ENCODE data around the gene PDX1.

The PDX1 gene

GRCh38 chr13:27924529-27925141 is 4.8 kb downstream of the PDX1 start:
- Histone ChIP-seq H3K4me1 (ENCODE audit: control insufficient read depth in 1 of 2, insufficient read depth in 2 of 2, low read length in 2 of 2) (peaks cover 0 to 50% of the 10 kb centered on the region in 2 donors), H3K27me3 (ENCODE audit: low read depth, low read length) (peaks cover 74% of the 10 kb centered on the region), H3K4me3 (ENCODE audit: low read depth in 1 of 2, low read length in 2 of 2) (peak overlapping the region in 1 of 2 donors; percentile 26)

DNA sequence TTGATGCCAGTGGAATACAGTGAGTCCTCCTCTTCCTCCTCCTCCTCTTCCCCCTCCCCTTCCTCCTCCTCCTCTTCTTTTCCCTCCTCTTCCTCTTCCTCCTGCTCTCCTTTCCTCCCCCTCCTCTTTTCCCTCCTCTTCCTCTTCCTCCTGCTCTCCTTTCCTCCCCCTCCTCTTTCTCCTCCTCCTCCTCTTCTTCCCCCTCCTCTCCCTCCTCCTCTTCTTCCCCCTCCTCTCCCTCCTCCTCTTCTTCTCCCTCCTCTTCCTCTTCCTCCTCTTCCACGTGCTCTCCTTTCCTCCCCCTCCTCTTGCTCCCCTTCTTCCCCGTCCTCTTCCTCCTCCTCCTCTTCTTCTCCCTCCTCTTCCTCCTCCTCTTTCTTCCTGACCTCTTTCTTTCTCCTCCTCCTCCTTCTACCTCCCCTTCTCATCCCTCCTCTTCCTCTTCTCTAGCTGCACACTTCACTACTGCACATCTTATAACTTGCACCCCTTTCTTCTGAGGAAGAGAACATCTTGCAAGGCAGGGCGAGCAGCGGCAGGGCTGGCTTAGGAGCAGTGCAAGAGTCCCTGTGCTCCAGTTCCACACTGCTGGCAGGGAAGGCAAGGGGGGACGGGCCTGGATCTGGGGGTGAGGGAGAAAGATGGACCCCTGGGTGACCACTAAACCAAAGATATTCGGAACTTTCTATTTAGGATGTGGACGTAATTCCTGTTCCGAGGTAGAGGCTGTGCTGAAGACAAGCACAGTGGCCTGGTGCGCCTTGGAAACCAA is 5.6 kb downstream of the PDX1 start:
- Histone ChIP-seq H3K27ac (ENCODE audit: low read length) (peak overlapping the region; percentile 39), H3K36me3 (ENCODE audit: control insufficient read depth in 1 of 2, insufficient read depth in 2 of 2, low read length in 2 of 2) (no peaks in the 10 kb centered on the region), H3K27me3 (ENCODE audit: low read depth, low read length) (peaks cover 71% of the 10 kb centered on the region), H3K4me3 (ENCODE audit: low read depth in 1 of 2, low read length in 2 of 2) (peak overlapping the region in 1 of 2 donors; percentile 42), H3K4me1 (ENCODE audit: control insufficient read depth in 1 of 2, insufficient read depth in 2 of 2, low read length in 2 of 2) (peaks cover 0 to 42% of the 10 kb centered on the region in 2 donors), H3K9me3 (ENCODE audit: control insufficient read depth in 1 of 2, low read length in 2 of 2) (no peaks in the 10 kb centered on the region)

More at GRCh38 chr13:27924529-27925141, 4.8 kb downstream of the PDX1 start:
- Histone ChIP-seq H3K9me3 (ENCODE audit: control insufficient read depth in 1 of 2, low read length in 2 of 2) (no peaks in the 10 kb centered on the region), H3K27ac (ENCODE audit: low read length) (peak overlapping the region; percentile 39), H3K36me3 (ENCODE audit: control insufficient read depth in 1 of 2, insufficient read depth in 2 of 2, low read length in 2 of 2) (no peaks in the 10 kb centered on the region)

DNA sequence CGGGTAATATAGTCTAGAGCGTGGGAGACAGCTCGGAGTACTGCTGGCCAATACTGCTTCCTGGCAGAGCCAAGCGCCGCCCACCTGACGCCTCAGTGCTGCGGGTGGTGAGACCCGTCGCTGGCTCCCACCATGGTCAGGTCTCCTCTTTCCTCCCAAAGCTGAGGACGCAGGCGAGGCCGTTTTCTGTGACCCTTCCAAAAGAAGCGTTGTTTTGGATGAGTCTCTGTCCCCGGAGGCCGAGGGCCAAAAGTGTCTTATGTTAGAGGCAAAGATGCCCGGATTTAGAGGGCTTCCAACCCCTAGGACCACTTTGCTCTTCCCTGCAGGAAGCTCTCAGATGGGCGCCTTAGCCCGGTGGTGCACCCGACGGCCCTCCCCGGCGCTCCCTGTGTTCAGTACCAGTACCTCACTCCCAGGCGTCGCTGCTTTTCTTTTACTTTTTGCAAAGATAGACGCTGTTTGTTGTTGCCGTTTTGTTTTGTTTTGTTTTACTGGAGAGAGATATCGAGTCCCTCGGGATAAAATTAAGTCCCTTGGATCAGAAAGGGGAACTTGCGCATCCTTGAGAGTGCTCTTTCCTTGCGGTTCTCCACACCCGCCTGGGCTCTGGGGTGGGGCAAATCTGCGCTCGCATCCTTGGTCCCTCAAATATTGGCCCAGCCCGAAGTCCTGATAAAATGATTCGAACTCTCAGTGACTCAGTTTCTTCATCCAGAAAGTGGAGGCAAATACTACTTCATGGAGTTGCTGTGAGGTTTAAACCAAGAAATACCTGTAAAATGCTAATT is 7.0 kb downstream of the PDX1 start:
- peaks cover 0 to 28% of the 10 kb centered on the region in 2 donors for H3K4me1 ChIP-seq (ENCODE audit: control insufficient read depth in 1 of 2, insufficient read depth in 2 of 2, low read length in 2 of 2)
- H3K36me3 ChIP-seq (ENCODE audit: control insufficient read depth in 1 of 2, insufficient read depth in 2 of 2, low read length in 2 of 2), result no peaks in the 10 kb centered on the region
- peak overlapping the region in 1 of 2 donors; percentile 11 for H3K4me3 ChIP-seq (ENCODE audit: low read depth in 1 of 2, low read length in 2 of 2)
- peak overlapping the region; percentile 58 for H3K27ac ChIP-seq (ENCODE audit: low read length)
- H3K9me3 ChIP-seq (ENCODE audit: control insufficient read depth in 1 of 2, low read length in 2 of 2), result no peaks in the 10 kb centered on the region
- peaks cover 60% of the 10 kb centered on the region for H3K27me3 ChIP-seq (ENCODE audit: low read depth, low read length)

DNA sequence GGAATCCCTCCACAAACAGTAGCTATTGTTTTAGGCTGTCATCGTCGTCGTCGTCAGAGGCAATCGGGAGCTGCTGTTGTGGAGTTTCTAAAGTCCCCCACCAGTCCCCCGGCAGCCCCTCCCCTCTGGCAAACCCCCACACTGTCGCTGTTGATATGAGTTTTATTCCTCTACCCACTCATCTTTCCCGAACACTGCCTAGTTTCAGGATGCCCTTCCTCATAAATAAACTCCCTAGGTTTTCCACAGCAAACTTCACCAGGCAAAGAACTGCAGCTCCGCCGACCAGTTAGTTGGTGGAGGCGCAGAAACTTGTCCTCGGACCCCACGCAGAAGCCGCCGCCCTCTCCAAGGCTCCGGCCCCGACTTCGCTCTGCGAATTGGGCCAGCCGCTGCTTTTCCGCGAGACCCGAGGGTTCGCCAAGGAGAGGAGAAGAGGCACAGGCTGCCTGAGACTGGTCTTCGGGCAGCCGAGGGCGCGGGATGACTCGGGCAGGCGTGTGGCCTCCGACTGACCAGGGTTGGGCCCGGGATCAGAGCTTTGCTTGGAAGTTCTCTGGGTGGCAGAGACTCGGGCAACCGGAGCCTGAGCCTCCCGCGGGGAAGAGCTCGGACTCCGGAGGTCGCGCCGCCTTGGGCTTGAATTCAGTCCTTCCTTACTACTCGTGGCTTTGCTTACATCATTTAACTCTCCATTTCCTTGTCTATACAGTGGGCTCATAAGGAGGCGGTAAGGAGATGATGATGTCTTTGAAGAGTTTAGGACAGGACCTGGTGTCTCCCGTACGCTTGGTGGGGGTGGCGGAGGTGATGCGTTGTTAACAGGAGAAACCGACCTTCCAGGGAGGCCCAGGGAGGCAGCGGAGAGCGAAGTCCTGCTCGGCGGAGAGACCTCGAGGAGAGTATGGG is 7.9 kb downstream of the PDX1 start:
- Histone ChIP-seq H3K27ac (ENCODE audit: low read length) (peak overlapping the region; percentile 58), H3K36me3 (ENCODE audit: control insufficient read depth in 1 of 2, insufficient read depth in 2 of 2, low read length in 2 of 2) (no peaks in the 10 kb centered on the region), H3K27me3 (ENCODE audit: low read depth, low read length) (peaks cover 52% of the 10 kb centered on the region)

GRCh38 chr13:27928353-27928804 is 8.6 kb downstream of the PDX1 start:
- Histone ChIP-seq H3K4me1 (ENCODE audit: control insufficient read depth in 1 of 2, insufficient read depth in 2 of 2, low read length in 2 of 2) (peaks cover 0 to 24% of the 10 kb centered on the region in 2 donors), H3K9me3 (ENCODE audit: control insufficient read depth in 1 of 2, low read length in 2 of 2) (no peaks in the 10 kb centered on the region), H3K4me3 (ENCODE audit: low read depth in 1 of 2, low read length in 2 of 2) (no peak overlapping the region), H3K27me3 (ENCODE audit: low read depth, low read length) (peaks cover 46% of the 10 kb centered on the region), H3K36me3 (ENCODE audit: control insufficient read depth in 1 of 2, insufficient read depth in 2 of 2, low read length in 2 of 2) (no peaks in the 10 kb centered on the region), H3K27ac (ENCODE audit: low read length) (peak overlapping the region; percentile 47)

More for the DNA sequence above, 7.9 kb downstream of the PDX1 start:
- Histone ChIP-seq H3K4me3 (ENCODE audit: low read depth in 1 of 2, low read length in 2 of 2) (no peak overlapping the region), H3K4me1 (ENCODE audit: control insufficient read depth in 1 of 2, insufficient read depth in 2 of 2, low read length in 2 of 2) (peaks cover 0 to 24% of the 10 kb centered on the region in 2 donors), H3K9me3 (ENCODE audit: control insufficient read depth in 1 of 2, low read length in 2 of 2) (no peaks in the 10 kb centered on the region)

- Histone ChIP-seq H3K36me3 (ENCODE audit: control insufficient read depth in 1 of 2, insufficient read depth in 2 of 2, low read length in 2 of 2) (no peaks in the 10 kb centered on the region), H3K9me3 (ENCODE audit: control insufficient read depth in 1 of 2, low read length in 2 of 2) (no peaks in the 10 kb centered on the region), H3K4me1 (ENCODE audit: control insufficient read depth in 1 of 2, insufficient read depth in 2 of 2, low read length in 2 of 2) (peaks cover 0 to 19% of the 10 kb centered on the region in 2 donors), H3K4me3 (ENCODE audit: low read depth in 1 of 2, low read length in 2 of 2) (no peak overlapping the region), H3K27ac (ENCODE audit: low read length) (peak overlapping the region; percentile 47), H3K27me3 (ENCODE audit: low read depth, low read length) (peaks cover 39% of the 10 kb centered on the region)
Measured at GRCh38 chr13:27928805-27929753, 9.3 kb downstream of the PDX1 start.

DNA sequence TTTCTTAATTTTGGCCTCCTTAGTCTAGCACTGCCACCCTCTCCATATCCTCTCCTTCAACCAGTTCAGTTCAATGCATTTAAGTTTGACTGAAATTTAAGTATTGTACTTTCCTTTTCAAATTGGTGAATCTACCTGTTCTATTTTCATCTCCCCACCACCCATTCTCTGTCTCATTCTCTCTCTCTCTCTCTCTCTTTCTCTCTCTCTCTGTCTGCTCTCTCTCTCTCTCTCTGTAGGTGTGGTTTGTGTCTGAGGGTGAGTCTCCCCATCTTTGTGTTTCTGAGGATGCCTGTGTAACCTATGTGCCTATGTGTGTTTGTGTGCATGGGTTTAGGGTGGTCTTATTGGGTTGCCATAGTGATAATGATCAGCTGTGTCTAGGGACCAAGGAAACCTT is 10.1 kb downstream of the PDX1 start:
- Histone ChIP-seq H3K27ac (ENCODE audit: low read length) (no peak overlapping the region), H3K27me3 (ENCODE audit: low read depth, low read length) (peaks cover 39% of the 10 kb centered on the region), H3K4me1 (ENCODE audit: control insufficient read depth in 1 of 2, insufficient read depth in 2 of 2, low read length in 2 of 2) (peaks cover 0 to 13% of the 10 kb centered on the region in 2 donors), H3K4me3 (ENCODE audit: low read depth in 1 of 2, low read length in 2 of 2) (no peak overlapping the region), H3K9me3 (ENCODE audit: control insufficient read depth in 1 of 2, low read length in 2 of 2) (no peaks in the 10 kb centered on the region), H3K36me3 (ENCODE audit: control insufficient read depth in 1 of 2, insufficient read depth in 2 of 2, low read length in 2 of 2) (no peaks in the 10 kb centered on the region)

- Histone ChIP-seq H3K9me3 (ENCODE audit: control insufficient read depth in 1 of 2, low read length in 2 of 2) (no peaks in the 10 kb centered on the region), H3K4me1 (ENCODE audit: control insufficient read depth in 1 of 2, insufficient read depth in 2 of 2, low read length in 2 of 2) (peaks cover 0 to 7% of the 10 kb centered on the region in 2 donors), H3K27me3 (ENCODE audit: low read depth, low read length) (peaks cover 15% of the 10 kb centered on the region), H3K27ac (ENCODE audit: low read length) (no peak overlapping the region), H3K36me3 (ENCODE audit: control insufficient read depth in 1 of 2, insufficient read depth in 2 of 2, low read length in 2 of 2) (no peaks in the 10 kb centered on the region), H3K4me3 (ENCODE audit: low read depth in 1 of 2, low read length in 2 of 2) (no peak overlapping the region)
Measured at GRCh38 chr13:27933118-27933517, 13.3 kb downstream of the PDX1 start.

GRCh38 chr13:27933580-27934328 is 14.0 kb downstream of the PDX1 start:
- H3K27me3 ChIP-seq (ENCODE audit: low read depth, low read length), result peaks cover 9% of the 10 kb centered on the region
- H3K27ac ChIP-seq (ENCODE audit: low read length), result no peak overlapping the region
- no peak overlapping the region for H3K4me3 ChIP-seq (ENCODE audit: low read depth in 1 of 2, low read length in 2 of 2)
- peaks cover 0 to under 1% of the 10 kb centered on the region in 2 donors for H3K4me1 ChIP-seq (ENCODE audit: control insufficient read depth in 1 of 2, insufficient read depth in 2 of 2, low read length in 2 of 2)
- no peaks in the 10 kb centered on the region for H3K9me3 ChIP-seq (ENCODE audit: control insufficient read depth in 1 of 2, low read length in 2 of 2)
- H3K36me3 ChIP-seq (ENCODE audit: control insufficient read depth in 1 of 2, insufficient read depth in 2 of 2, low read length in 2 of 2), result no peaks in the 10 kb centered on the region
